Transverse colon (tissue), 4 donors: ENCODE measurements around the gene TCL1B. TPM values are rescaled to one million over a fixed set of nuclear protein-coding genes. Genes with fewer than 3 reads are reported as not detected.

Experiments used
- DNase-seq: peaks from one replicate; pipeline ENCODE4 v3.0.0-alpha.2; 2019
- H3K27ac ChIP-seq, 4 donors: fragments of 200-600 bp; sonication (generic); 2 replicates each; pipeline ENCODE4 v1.5.1; 2016 to 2018; ENCODE audit warnings: inconsistent platforms in 4 of 4
- H3K27me3 ChIP-seq: fragments of 200-600 bp; sonication (generic); 2 replicates; pipeline ENCODE4 v1.5.1; 2017; ENCODE audit warnings: inconsistent platforms
- H3K36me3 ChIP-seq, 4 donors: fragments of 200-600 bp; sonication (generic); 2 replicates each; pipeline ENCODE4 v1.5.1; 2017 to 2019; ENCODE audit warnings: inconsistent platforms in 4 of 4
- H3K4me1 ChIP-seq, 4 donors: fragments of 200-600 bp; sonication (generic); 2 replicates each; pipeline ENCODE4 v1.5.1; 2017 to 2020; ENCODE audit warnings: inconsistent platforms in 4 of 4
- H3K4me3 ChIP-seq, 4 donors: fragments of 200-600 bp; sonication (generic); 1 replicate in 1 of 4; 2 replicates in 3 of 4; pipeline versions ENCODE4 v1.5.1 to v1.6.1; 2017 to 2019; ENCODE audit warnings: inconsistent platforms in 4 of 4
- H3K9me3 ChIP-seq, 2 donors: fragments of 200-600 bp; sonication (generic); 2 replicates each; pipeline ENCODE4 v1.5.1; 2017 to 2019; ENCODE audit warnings: inconsistent platforms in 2 of 2
- EP300 ChIP-seq: sonication (generic); formaldehyde crosslinking; IDR thresholded peaks from one replicate; pipeline ENCODE4 v1.6.1; 2017; ENCODE audit warnings: antibody characterized with exemption, low read depth
- POLR2A ChIP-seq: fragments of 450-650 bp; IDR thresholded peaks from one replicate; pipeline ENCODE4 v1.6.1; 2016; ENCODE audit warnings: antibody characterized with exemption, mild to moderate bottlenecking, moderate library complexity
- POLR2AphosphoS5 ChIP-seq, 3 donors: sonication (generic); formaldehyde crosslinking; IDR thresholded peaks; one replicate each; pipeline ENCODE4 v1.6.1; 2016; ENCODE audit warnings: antibody characterized with exemption in 3 of 3
- WGBS, 2 donors: methylation state at CpG; one replicate each; pipeline ENCODE4 v1.1.5; 2018; ENCODE audit warnings: low coverage in 1 of 2; 5-methylcytosine and 5-hydroxymethylcytosine counted together
- in situ Hi-C, 4 donors: fragments of 200-750 bp; cut with MboI; loops; one replicate each; pipeline versions ENCODE4 v1.15.0 to v1.15.1; 2017; ENCODE audit warnings: low sequenced_read_pairs in 3 of 4, low pct_ligation_motif_present in 1 of 4, low pct_unique_long_range_greater_than_20kb in 1 of 4
- intact Hi-C: fragments of 100-400 bp; cut with DNase I; formaldehyde crosslinking; loops from one replicate; pipeline ENCODE4 v1.15.1; 2023; ENCODE audit warnings: low total_unique reads
- total RNA-seq, 4 donors: library from RNA; depleted of rRNA; stranded (reverse); fragments of >200 nt; gene quantifications; one replicate each; pipeline ENCODE4 v1.1.0, GENCODE V29; 2016
- TF ChIP-seq, protein P1 (sequence below), 5 experiments: fragments of 200-600 bp in 3 of 5; fragments of 450-650 bp in 2 of 5; sonication (generic) in 3 of 5; IDR thresholded peaks; 1 replicate in 2 of 5; 2 replicates in 3 of 5; pipeline ENCODE4 v1.5.1; 2016 to 2017; ENCODE audit warnings: antibody characterized with exemption in 5 of 5, inconsistent platforms in 3 of 5, mild to moderate bottlenecking in 2 of 5, moderate library complexity in 1 of 5

The TCL1B gene
- total RNA-seq, 4 donors from 2014 or later: 0.64 TPM; not detected in 3

DNA sequence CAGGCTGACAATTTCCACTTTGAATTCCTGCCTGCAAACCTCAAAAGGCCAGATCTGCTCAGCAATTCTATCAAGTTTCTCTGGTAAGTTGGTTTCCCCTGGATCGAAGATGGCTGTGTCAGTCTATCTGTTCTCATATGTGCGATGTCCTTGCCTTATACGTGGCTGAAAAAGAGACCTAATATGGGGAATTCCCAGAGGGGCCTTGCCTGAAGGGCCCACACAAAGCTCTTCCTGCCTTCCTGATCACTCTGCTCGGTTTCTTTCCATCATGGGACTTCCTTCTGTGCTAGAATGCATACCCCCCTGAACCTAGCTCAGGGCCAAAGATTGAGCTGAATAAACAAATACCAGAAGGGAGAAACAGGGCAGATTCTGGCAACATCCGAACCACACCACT lies 13.2 kb downstream of the TCL1B start:
- in situ Hi-C loops: no loop called here
- WGBS, 2 donors: 41 to 52% methylated on average over 3 to 5 of the region's 5 CpGs

DNA sequence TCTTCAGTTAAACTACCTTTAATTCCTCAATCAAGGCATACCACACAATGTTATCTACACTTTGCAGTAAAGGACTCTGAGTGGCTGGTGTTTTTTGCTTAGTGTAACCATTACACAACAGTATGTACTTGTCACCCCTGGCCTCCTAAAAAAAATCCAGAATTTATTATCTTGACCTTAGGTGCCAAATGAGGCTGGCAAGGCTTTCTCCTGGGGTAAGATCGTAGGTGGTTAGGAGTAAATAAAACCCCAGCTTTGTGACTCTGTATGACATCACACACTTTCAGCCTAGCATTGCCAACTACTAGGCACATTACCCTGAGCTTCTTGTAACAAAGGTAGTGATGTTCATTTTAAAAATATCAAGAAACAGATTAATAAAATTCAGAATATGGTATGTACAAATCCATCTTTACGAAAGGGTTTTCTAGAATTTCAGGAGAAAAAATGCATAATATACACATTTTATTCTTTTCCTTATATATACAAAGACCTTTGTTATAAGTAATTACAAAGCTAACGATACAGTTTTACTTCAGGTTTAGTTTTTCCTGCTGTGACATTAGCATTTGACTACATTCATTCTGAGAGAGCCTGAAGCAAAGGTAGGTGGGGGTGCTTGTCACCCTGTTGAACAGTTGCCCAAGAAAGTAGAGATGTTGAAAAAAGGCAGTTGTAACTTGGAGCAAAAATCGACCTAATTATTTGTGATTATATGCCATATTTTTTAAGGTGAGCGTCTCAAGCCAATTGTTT lies 14.2 kb downstream of the TCL1B start:
- intact Hi-C loops: no loop called here
- TF ChIP-seq EP300 (no peak), POLR2AphosphoS5 (IDR thresholded peaks at IDR 0.05) (no peak), POLR2A (no peak)
- TF ChIP-seq, protein P1, sequence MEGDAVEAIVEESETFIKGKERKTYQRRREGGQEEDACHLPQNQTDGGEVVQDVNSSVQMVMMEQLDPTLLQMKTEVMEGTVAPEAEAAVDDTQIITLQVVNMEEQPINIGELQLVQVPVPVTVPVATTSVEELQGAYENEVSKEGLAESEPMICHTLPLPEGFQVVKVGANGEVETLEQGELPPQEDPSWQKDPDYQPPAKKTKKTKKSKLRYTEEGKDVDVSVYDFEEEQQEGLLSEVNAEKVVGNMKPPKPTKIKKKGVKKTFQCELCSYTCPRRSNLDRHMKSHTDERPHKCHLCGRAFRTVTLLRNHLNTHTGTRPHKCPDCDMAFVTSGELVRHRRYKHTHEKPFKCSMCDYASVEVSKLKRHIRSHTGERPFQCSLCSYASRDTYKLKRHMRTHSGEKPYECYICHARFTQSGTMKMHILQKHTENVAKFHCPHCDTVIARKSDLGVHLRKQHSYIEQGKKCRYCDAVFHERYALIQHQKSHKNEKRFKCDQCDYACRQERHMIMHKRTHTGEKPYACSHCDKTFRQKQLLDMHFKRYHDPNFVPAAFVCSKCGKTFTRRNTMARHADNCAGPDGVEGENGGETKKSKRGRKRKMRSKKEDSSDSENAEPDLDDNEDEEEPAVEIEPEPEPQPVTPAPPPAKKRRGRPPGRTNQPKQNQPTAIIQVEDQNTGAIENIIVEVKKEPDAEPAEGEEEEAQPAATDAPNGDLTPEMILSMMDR (IDR thresholded peaks at IDR 0.05): no peak
- in situ Hi-C loops: no loop called here
- no peak overlapping the region for H3K27ac ChIP-seq
- 43 to 54% methylated on average over 5 of the region's 5 CpGs for WGBS, 2 donors
- H3K9me3 ChIP-seq: no peaks in the 10 kb centered on the region
- H3K4me1 ChIP-seq: no peaks in the 10 kb centered on the region
- DNase-seq: no peak
- H3K27me3 ChIP-seq: peaks cover 34% of the 10 kb centered on the region
- H3K4me3 ChIP-seq: no peak overlapping the region
- no peaks in the 10 kb centered on the region for H3K36me3 ChIP-seq

More for the DNA sequence above, 13.2 kb downstream of the TCL1B start:
- H3K27me3 ChIP-seq: peaks cover 25% of the 10 kb centered on the region
- no peak overlapping the region for H3K27ac ChIP-seq
- no peak overlapping the region for H3K4me3 ChIP-seq
- intact Hi-C loops: no loop called here
- TF ChIP-seq, protein P1 (IDR thresholded peaks at IDR 0.05): no peak
- TF ChIP-seq POLR2AphosphoS5 (IDR thresholded peaks at IDR 0.05): no peak
- no peak for TF ChIP-seq EP300
- TF ChIP-seq POLR2A: no peak
- no peaks in the 10 kb centered on the region for H3K9me3 ChIP-seq
- no peaks in the 10 kb centered on the region for H3K4me1 ChIP-seq
- no peaks in the 10 kb centered on the region for H3K36me3 ChIP-seq
- DNase-seq: no peak

GRCh38 chr14:95701846-95702221 lies 15.6 kb downstream of the TCL1B start:
- in situ Hi-C loops: no loop called here
- H3K27ac ChIP-seq: no peak overlapping the region
- intact Hi-C loops: no loop called here
- no peak overlapping the region for H3K4me3 ChIP-seq
- no peaks in the 10 kb centered on the region for H3K4me1 ChIP-seq
- H3K36me3 ChIP-seq: no peaks in the 10 kb centered on the region
- no peak for TF ChIP-seq POLR2AphosphoS5 (IDR thresholded peaks at IDR 0.05)
- TF ChIP-seq POLR2A: no peak
- no peak for TF ChIP-seq EP300
- TF ChIP-seq, protein P1 (IDR thresholded peaks at IDR 0.05): no peak
- peaks cover 34% of the 10 kb centered on the region for H3K27me3 ChIP-seq
- H3K9me3 ChIP-seq: no peaks in the 10 kb centered on the region
- no peak for DNase-seq
- WGBS, 2 donors: 31 to 54% methylated on average over 4 of the region's 4 CpGs

DNA sequence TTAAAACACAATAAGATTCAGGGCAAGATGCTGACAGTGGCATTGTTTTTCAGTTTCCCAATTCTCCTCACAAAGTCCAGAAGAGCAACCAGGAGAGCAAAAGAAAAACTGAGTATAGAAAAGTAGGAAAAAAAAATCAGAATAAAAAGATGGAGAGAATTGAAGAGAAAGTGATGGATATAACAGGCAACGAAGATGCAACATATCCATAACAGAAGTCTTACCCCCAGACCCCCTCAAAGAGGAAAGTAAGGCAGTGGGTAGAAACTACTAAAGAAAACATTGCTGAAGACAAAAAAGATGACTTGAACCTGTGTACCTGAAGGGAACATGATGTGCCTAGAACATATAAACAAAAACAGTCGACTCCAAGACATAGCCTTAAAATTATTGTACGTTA lies 17.1 kb downstream of the TCL1B start:
- Histone ChIP-seq H3K36me3 (no peaks in the 10 kb centered on the region), H3K9me3 (no peaks in the 10 kb centered on the region), H3K4me3 (no peak overlapping the region), H3K27me3 (peaks cover 34% of the 10 kb centered on the region), H3K4me1 (no peaks in the 10 kb centered on the region), H3K27ac (no peak overlapping the region)
- in situ Hi-C loops: no loop called here
- 66 to 79% methylated on average over 3 of the region's 3 CpGs for WGBS, 2 donors
- intact Hi-C loops: no loop called here
- TF ChIP-seq, protein P1 (IDR thresholded peaks at IDR 0.05): no peak
- TF ChIP-seq POLR2A (no peak), EP300 (no peak), POLR2AphosphoS5 (IDR thresholded peaks at IDR 0.05) (no peak)
- DNase-seq: no peak
